ENCODE data around the gene IGSF9. TPM values are rescaled to one million over a fixed set of nuclear protein-coding genes. Genes with fewer than 3 reads are reported as not detected.

Gene IGSF9
- total and polyA plus RNA-seq, 10 of the 15 experiments (the other 5 are each of a cell fraction or from before 2014, with no cell fraction given): 0.04 to 0.07 TPM; not detected in 8

GRCh38 chr1:159943908-159944622 is 1.3 kb downstream of the IGSF9 start:
- POLR2A ChIA-PET: no interaction called here
- SMC1A ChIA-PET (ENCODE audit: uncharacterized antibody, unreplicated experiment): no interaction called here
- DNase-seq (ENCODE audit: low read depth, low spot score): no peak

More at GRCh38 chr1:159943908-159944622, 1.3 kb downstream of the IGSF9 start:
- H2AFZ ChIP-seq (ENCODE audit: control insufficient read depth, low read depth, low read length): no peak overlapping the region
- no peaks in the 10 kb centered on the region; the same call in 1 of the 2 replicates for H3K4me1 ChIP-seq (ENCODE audit: control insufficient read depth, insufficient read depth, low read length)
- H3K9ac ChIP-seq (ENCODE audit: control insufficient read depth, insufficient read depth, low read length): no peak overlapping the region
- TF ChIP-seq CHD2 (IDR thresholded peaks at IDR 0.05; ENCODE audit: borderline replicate concordance, low read depth, low read length) (no peak), KDM1A (IDR thresholded peaks at IDR 0.05; ENCODE audit: borderline replicate concordance) (no peak), MAX (IDR thresholded peaks at IDR 0.05; ENCODE audit: low read depth, low read length) (no peak), NFYB (IDR thresholded peaks at IDR 0.05; ENCODE audit: insufficient read depth, low read depth, low read length) (no peak), ELK1 (IDR thresholded peaks at IDR 0.05; ENCODE audit: low read depth, low read length) (no peak), BACH1 (IDR thresholded peaks at IDR 0.05; ENCODE audit: borderline replicate concordance) (no peak), CUX1 (IDR thresholded peaks at IDR 0.05; ENCODE audit: insufficient replicate concordance, low read depth, low read length) (no peak), ZSCAN29 (IDR thresholded peaks at IDR 0.05) (no peak), CBX5 (IDR thresholded peaks at IDR 0.05; ENCODE audit: low read depth) (no peak), ZBED1 (IDR thresholded peaks at IDR 0.05; ENCODE audit: borderline replicate concordance) (no peak), PKNOX1 (IDR thresholded peaks at IDR 0.05) (no peak), REST (IDR thresholded peaks at IDR 0.05; ENCODE audit: low read depth, low read length) (no peak), PAX8 (IDR thresholded peaks at IDR 0.05) (no peak)
- no peak for FAIRE-seq
- no TSS peak for BruUV-seq (replicated peaks)
- 25% methylated on average over 9 of the region's 9 CpGs for whole genome bisulfite sequencing (ENCODE audit: insufficient coverage, insufficient replicate concordance, low lambda C conversion rate, missing lambda C conversion rate)
- H3K9me3 ChIP-seq (replicated peaks; ENCODE audit: control insufficient read depth, insufficient read depth, low read length): no peaks in the 10 kb centered on the region
- H3K79me2 ChIP-seq (ENCODE audit: control insufficient read depth, insufficient read depth, low read length): no peaks in the 10 kb centered on the region
- in situ Hi-C loops (cut with MboI): no loop called here
- peaks cover 6 to 26% of the 10 kb centered on the region in 2 experiments for H3K27me3 ChIP-seq (replicated peaks in 1 of 2; ENCODE audit: control insufficient read depth in 2 of 2, insufficient read depth in 2 of 2, low read length in 1 of 2)
- ChIA-PET RAD21 (ENCODE audit: unreplicated experiment) (no interaction called here), CTCF (no interaction called here)
- H3K4me3 ChIP-seq: no peak overlapping the region
- no peaks in the 10 kb centered on the region for H3K36me3 ChIP-seq (ENCODE audit: control insufficient read depth in 2 of 2, insufficient read depth in 2 of 2, low read length in 1 of 2)
- no peak overlapping the region for H3K4me2 ChIP-seq (ENCODE audit: control insufficient read depth, insufficient read depth)
- no peak for ATAC-seq
- intact Hi-C loops (cut with micrococcal nuclease; ENCODE audit: unreplicated experiment): no loop called here
- no peaks in the 10 kb centered on the region for H4K20me1 ChIP-seq (ENCODE audit: control insufficient read depth, insufficient read depth)
- no peak overlapping the region for H3K27ac ChIP-seq (ENCODE audit: control insufficient read depth, insufficient read depth)
